Lower lobe of right lung (tissue), 2 donors: ENCODE results near the gene AFG3L2. TPM values are rescaled to one million over a fixed set of nuclear protein-coding genes. Genes with fewer than 3 reads are reported as not detected.

ENCODE experiments used
- ATAC-seq, 2 donors: fragments of 200-7000 bp; cut with Tn5 transposase; one replicate each; pipeline ENCODE4 v1.9.1; 2020 to 2022; ENCODE audit warnings: mild to moderate bottlenecking in 2 of 2, moderate library complexity in 2 of 2
- DNase-seq: peaks from one replicate; pipeline ENCODE4 v3.0.0-alpha.2; 2020
- H3K27ac ChIP-seq: fragments of 200-600 bp; one replicate; pipeline ENCODE4 v1.8.0; 2022
- H3K27me3 ChIP-seq: fragments of 200-600 bp; one replicate; pipeline ENCODE4 v1.8.0; 2022; ENCODE audit warnings: low read depth
- H3K36me3 ChIP-seq: fragments of 200-600 bp; one replicate; pipeline ENCODE4 v1.8.0; 2022; ENCODE audit warnings: mild to moderate bottlenecking
- H3K4me1 ChIP-seq: fragments of 200-600 bp; one replicate; pipeline ENCODE4 v1.8.0; 2022
- H3K4me3 ChIP-seq: fragments of 200-600 bp; one replicate; pipeline ENCODE4 v1.8.0; 2022; ENCODE audit warnings: mild to moderate bottlenecking
- H3K9me3 ChIP-seq: fragments of 200-600 bp; one replicate; pipeline ENCODE4 v1.8.0; 2022
- intact Hi-C: fragments of 100-400 bp; cut with DNase I; formaldehyde crosslinking; loops from one replicate; pipeline ENCODE4 v1.11.0; 2022
- total RNA-seq: library from RNA; stranded (reverse); fragmentation: NEBNext Ultra II Directional; extraction: Animal tissue kit (Norgen Biotek cat#: 25700); gene quantifications from one replicate; pipeline ENCODE4 v1.2.1, GENCODE V29; 2021
- TF ChIP-seq, protein P1 (sequence below): fragments of 200-600 bp; IDR thresholded peaks from one replicate; pipeline ENCODE4 v1.8.0; 2022; ENCODE audit warnings: antibody characterized with exemption, mild to moderate bottlenecking
- donor health status: DM: no; HTN: yes; CAD: no; lungs with severe emphysema.

Gene AFG3L2
- total RNA-seq, 1 donor from 2014 or later = 31.1 TPM

DNA sequence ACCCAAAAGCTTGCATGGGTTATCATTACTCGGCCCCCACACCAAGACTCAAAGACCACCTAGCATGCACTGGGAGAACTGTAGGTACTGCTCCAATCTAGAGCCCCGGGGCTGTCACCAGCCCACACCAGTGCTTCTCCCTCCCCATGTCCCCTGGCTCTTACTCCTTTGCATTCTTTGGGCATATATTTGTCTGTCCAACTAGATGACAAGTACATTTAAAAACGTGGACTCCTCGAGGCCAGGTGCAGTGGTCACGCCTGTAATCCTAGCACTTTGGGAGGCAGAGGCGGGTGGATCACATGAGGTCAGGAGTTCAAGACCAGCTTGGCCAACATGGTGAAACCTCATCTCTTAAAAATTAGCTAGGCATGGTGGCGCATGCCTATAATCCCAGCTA lies 7.8 kb downstream of the AFG3L2 start:
- no peak for DNase-seq
- no peak overlapping the region for H3K4me3 ChIP-seq
- H3K36me3 ChIP-seq = peaks cover 59% of the 10 kb centered on the region
- H3K4me1 ChIP-seq = peaks cover 24% of the 10 kb centered on the region
- H3K27ac ChIP-seq = no peak overlapping the region
- no peaks in the 10 kb centered on the region for H3K9me3 ChIP-seq
- TF ChIP-seq, protein P1, sequence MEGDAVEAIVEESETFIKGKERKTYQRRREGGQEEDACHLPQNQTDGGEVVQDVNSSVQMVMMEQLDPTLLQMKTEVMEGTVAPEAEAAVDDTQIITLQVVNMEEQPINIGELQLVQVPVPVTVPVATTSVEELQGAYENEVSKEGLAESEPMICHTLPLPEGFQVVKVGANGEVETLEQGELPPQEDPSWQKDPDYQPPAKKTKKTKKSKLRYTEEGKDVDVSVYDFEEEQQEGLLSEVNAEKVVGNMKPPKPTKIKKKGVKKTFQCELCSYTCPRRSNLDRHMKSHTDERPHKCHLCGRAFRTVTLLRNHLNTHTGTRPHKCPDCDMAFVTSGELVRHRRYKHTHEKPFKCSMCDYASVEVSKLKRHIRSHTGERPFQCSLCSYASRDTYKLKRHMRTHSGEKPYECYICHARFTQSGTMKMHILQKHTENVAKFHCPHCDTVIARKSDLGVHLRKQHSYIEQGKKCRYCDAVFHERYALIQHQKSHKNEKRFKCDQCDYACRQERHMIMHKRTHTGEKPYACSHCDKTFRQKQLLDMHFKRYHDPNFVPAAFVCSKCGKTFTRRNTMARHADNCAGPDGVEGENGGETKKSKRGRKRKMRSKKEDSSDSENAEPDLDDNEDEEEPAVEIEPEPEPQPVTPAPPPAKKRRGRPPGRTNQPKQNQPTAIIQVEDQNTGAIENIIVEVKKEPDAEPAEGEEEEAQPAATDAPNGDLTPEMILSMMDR = no peak
- ATAC-seq = no peak
- intact Hi-C loops = no loop called here
- no peaks in the 10 kb centered on the region for H3K27me3 ChIP-seq

DNA sequence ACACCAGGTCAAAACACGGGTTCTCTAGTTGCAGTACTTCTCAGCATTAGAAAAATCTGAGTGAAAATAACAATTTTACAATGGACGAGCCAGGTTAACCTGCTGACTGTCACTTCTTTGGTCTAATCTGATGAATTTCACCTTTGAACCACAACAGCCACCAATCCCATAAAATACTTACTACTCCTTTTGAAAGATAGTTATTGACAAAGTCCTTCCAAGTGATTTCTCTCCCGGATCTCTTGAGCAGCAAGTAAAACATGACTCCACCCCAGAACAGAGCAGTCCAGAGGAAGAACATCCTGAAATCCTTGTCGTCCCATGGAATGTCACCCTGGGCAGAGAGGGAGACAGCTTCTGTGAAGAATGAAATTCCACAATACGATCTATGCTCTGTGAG lies 10.2 kb downstream of the AFG3L2 start:
- H3K27me3 ChIP-seq = no peaks in the 10 kb centered on the region
- H3K9me3 ChIP-seq = no peaks in the 10 kb centered on the region
- ATAC-seq (no peak), DNase-seq (no peak)
- H3K4me3 ChIP-seq = no peak overlapping the region
- peaks cover 83% of the 10 kb centered on the region for H3K36me3 ChIP-seq
- intact Hi-C loops = no loop called here
- TF ChIP-seq, protein P1 = no peak
- no peak overlapping the region for H3K27ac ChIP-seq
- H3K4me1 ChIP-seq = no peaks in the 10 kb centered on the region

DNA sequence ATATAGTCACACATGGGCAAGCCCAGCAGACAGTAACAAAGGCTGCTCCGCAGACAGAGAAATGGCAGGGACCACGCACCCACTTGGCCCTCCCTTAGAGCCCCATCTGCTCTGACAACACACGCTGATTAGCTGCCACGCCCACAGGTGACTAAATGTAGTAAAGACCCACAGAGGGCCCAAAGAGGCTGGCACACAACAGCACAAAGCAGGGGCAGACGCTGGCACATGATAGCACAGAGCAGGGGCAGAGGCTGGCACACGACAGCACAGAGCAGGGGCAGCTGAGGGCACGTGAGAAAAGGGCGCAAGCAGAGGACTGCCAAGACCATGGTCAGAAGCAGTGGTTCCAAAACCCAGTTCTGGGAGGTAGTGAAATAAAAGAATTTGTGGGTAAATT lies 10.6 kb downstream of the AFG3L2 start:
- TF ChIP-seq, protein P1 = no peak
- ATAC-seq = no peak
- no peaks in the 10 kb centered on the region for H3K4me1 ChIP-seq
- no peaks in the 10 kb centered on the region for H3K27me3 ChIP-seq
- H3K27ac ChIP-seq = no peak overlapping the region
- H3K4me3 ChIP-seq = no peak overlapping the region
- no peaks in the 10 kb centered on the region for H3K9me3 ChIP-seq
- intact Hi-C loops = no loop called here
- DNase-seq = no peak
- H3K36me3 ChIP-seq = peaks cover 87% of the 10 kb centered on the region

DNA sequence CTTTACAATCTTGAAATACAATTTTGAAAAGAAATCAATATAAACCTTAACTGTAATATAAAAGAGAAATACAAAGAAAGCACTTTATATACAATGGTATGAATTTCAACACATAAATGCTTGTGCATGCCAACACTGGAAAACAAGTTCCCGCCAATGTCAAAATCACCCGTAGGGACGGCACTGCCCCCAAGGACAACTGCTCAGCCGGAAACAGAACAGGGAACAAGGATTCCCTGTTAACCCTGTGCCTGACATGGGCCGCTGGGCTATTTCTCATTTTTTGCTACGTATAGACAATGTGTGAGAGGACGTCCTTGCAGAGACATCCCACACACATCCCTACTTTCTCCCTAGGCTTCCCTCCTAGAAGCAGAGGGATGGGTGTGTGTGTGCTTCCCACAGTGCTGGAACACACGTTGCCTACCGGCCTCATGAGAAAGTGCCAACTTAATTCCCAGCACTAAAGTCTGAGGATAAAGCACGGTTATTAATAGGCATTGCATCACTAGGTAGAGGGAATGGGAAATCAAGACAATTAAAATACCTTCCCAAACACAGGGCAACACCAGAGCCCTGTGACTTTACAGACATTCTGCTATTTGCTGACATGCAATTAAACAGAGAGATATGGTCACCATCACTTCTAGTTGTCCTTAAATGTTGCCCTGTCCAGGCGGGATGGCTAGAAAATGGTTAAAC lies 14.4 kb downstream of the AFG3L2 start:
- TF ChIP-seq, protein P1 = no peak
- no peaks in the 10 kb centered on the region for H3K9me3 ChIP-seq
- peaks cover 97% of the 10 kb centered on the region for H3K36me3 ChIP-seq
- no peak overlapping the region for H3K4me3 ChIP-seq
- no peaks in the 10 kb centered on the region for H3K27me3 ChIP-seq
- intact Hi-C loops = no loop called here
- no peak for DNase-seq
- no peak for ATAC-seq
- H3K27ac ChIP-seq = no peak overlapping the region
- H3K4me1 ChIP-seq = no peaks in the 10 kb centered on the region

DNA sequence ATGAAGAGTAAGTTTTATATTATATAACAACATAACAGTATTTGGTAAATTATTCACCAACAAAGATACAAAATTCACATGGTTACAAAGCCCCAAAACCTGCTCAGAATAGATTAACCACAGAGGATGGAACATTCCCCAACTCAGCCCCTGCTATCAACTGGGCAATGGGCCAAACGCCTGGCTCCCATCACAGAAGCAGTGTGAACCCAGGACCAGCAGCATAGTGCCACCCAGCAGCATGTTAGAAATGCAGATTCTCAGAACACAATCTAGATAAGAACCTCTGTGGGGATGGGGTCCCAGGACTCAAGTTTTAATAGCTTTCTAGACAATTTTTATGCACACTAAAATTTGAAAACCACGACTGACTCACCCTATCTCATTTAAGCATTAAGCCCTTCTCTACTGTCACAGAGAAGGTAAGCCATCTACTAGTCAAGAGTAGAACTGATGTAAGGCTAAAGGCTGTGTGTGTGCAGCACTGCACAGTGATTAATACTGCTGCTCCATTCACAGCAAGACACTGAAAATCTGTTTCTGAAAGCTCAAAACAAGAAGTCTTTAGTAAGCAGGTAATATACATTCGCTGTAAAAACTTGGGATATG lies 15.2 kb downstream of the AFG3L2 start:
- Histone ChIP-seq H3K36me3 (peaks cover 97% of the 10 kb centered on the region), H3K4me1 (no peaks in the 10 kb centered on the region), H3K4me3 (no peak overlapping the region), H3K9me3 (no peaks in the 10 kb centered on the region), H3K27ac (no peak overlapping the region), H3K27me3 (no peaks in the 10 kb centered on the region)
- intact Hi-C loops = no loop called here
- DNase-seq (no peak), ATAC-seq (no peak)
- TF ChIP-seq, protein P1 = no peak
